Karpas-422 (cell line): ENCODE results near the gene VSTM2L. TPM values are rescaled to one million over a fixed set of nuclear protein-coding genes. Genes with fewer than 3 reads are reported as not detected.
A peak's percentile ranks its signal among the peaks of the same experiment; 100 is the strongest.

ENCODE experiments used
- DNase-seq: peaks from one replicate; pipeline ENCODE4 v3.0.0-alpha.2; 2015
- H2AFZ ChIP-seq: fragments of 200-600 bp; sonication (generic); 2 replicates; pipeline ENCODE4 v1.6.1; 2014; ENCODE audit warnings: antibody characterized with exemption, low read length, mixed read lengths
- H3K27ac ChIP-seq: fragments of 200-600 bp; sonication (generic); 2 replicates; pipeline ENCODE4 v1.5.1; 2014; ENCODE audit warnings: mild to moderate bottlenecking, low read length, moderate library complexity
- H3K27me3 ChIP-seq: fragments of 200-600 bp; sonication (generic); 2 replicates; pipeline ENCODE4 v1.6.1; 2014; ENCODE audit warnings: low read length, mixed read lengths
- H3K36me3 ChIP-seq: fragments of 200-600 bp; sonication (generic); 2 replicates; pipeline ENCODE4 v1.6.1; 2014; ENCODE audit warnings: low read length, mixed read lengths; ENCODE audit not compliant: insufficient read depth
- H3K4me1 ChIP-seq: fragments of 200-600 bp; sonication (generic); 2 replicates; pipeline ENCODE4 v1.6.1; 2014; ENCODE audit warnings: mild to moderate bottlenecking, low read length, mixed read lengths
- H3K4me2 ChIP-seq: fragments of 200-600 bp; sonication (generic); 2 replicates; pipeline ENCODE4 v1.6.1; 2014; ENCODE audit warnings: low read length, low read depth, mild to moderate bottlenecking; ENCODE audit not compliant: poor library complexity, severe bottlenecking
- H3K4me3 ChIP-seq: fragments of 200-600 bp; sonication (generic); 2 replicates; pipeline ENCODE4 v1.5.1; 2014; ENCODE audit warnings: mild to moderate bottlenecking, antibody characterized with exemption, low read length, mixed read lengths
- H3K79me2 ChIP-seq: fragments of 200-600 bp; sonication (generic); 2 replicates; pipeline ENCODE4 v1.6.1; 2014; ENCODE audit warnings: mild to moderate bottlenecking, low read length, mixed read lengths
- H3K9ac ChIP-seq: fragments of 200-600 bp; sonication (generic); 2 replicates; pipeline ENCODE4 v1.6.0; 2014; ENCODE audit warnings: low read length
- H3K9me2 ChIP-seq: fragments of 200-600 bp; sonication (generic), shearing (Covaris generic); replicated peaks from 2 replicates; pipeline ENCODE4 v1.6.0; 2014; ENCODE audit warnings: mild to moderate bottlenecking, low read length, moderate library complexity; ENCODE audit not compliant: insufficient read depth
- H3K9me3 ChIP-seq: fragments of 300-700, 200-600 bp; sonication (generic); 2 replicates; pipeline ENCODE4 v1.6.1; 2014; ENCODE audit warnings: low read length, mixed read lengths
- H4K20me1 ChIP-seq: fragments of 200-600 bp; sonication (generic); 2 replicates; pipeline ENCODE4 v1.6.1; 2014; ENCODE audit warnings: mild to moderate bottlenecking, antibody characterized with exemption, low read length, low read depth; ENCODE audit not compliant: insufficient read depth
- total RNA-seq: library from RNA; depleted of rRNA; stranded (reverse); fragments of >200 nt; shearing (Covaris generic); gene quantifications from 2 replicates; pipeline ENCODE4 v1.2.3, GENCODE V29; 2014; ENCODE audit warnings: low replicate concordance

The VSTM2L gene
- total RNA-seq, 1 experiment from 2014 or later, result not detected

DNA sequence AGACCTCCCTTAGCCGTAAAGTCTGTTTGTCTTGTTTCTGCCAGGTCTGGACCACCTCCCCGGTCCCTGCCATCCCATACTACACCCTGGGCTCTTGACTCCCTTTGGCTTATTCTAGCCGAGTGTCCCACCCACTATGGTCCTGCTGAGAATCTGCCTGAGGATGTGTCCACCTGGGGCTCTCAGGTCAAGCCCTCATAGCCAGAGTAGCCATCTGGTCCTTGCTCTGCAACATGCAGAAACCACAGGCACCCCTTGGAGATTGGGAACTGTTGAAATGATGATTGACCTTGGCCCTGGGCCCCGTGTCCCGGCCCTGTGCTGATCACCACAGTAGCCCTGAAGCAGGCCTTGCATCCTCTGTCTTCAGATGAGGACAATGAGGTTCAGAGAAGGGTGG is 44.0 kb downstream of the VSTM2L start:
- Histone ChIP-seq H3K4me1 (no peaks in the 10 kb centered on the region), H3K27me3 (no peaks in the 10 kb centered on the region), H2AFZ (no peak overlapping the region), H3K9me2 (no peaks in the 10 kb centered on the region), H3K4me2 (no peak overlapping the region), H3K36me3 (no peaks in the 10 kb centered on the region), H3K79me2 (no peaks in the 10 kb centered on the region), H4K20me1 (no peaks in the 10 kb centered on the region), H3K9me3 (no peaks in the 10 kb centered on the region), H3K4me3 (no peak overlapping the region), H3K27ac (no peak overlapping the region), H3K9ac (no peak overlapping the region)
- DNase-seq, result no peak

DNA sequence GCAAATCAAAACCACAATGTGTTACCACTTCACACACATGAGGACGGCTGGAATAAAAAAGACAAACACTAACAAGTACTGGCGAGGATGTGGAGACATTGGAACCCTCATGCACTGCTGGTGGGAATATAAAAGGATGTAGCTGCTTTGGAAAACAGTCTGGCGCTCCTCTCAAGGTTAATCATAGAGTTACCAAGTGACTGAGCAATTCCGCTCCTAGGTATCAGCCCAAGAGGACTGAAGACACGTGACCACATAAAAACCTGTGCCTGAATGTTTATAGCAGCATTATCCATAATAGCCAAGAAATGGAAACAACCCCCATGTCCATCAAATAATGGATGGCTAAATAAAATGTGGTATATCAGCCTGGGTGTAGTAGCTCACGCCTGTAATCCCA is 45.0 kb downstream of the VSTM2L start:
- H3K27me3 ChIP-seq, result no peaks in the 10 kb centered on the region
- no peaks in the 10 kb centered on the region for H3K9me2 ChIP-seq
- H3K4me2 ChIP-seq, result no peak overlapping the region
- H3K79me2 ChIP-seq, result no peaks in the 10 kb centered on the region
- H3K4me3 ChIP-seq, result no peak overlapping the region
- no peaks in the 10 kb centered on the region for H3K4me1 ChIP-seq
- no peak overlapping the region for H3K27ac ChIP-seq
- H2AFZ ChIP-seq, result no peak overlapping the region
- no peaks in the 10 kb centered on the region for H4K20me1 ChIP-seq
- no peaks in the 10 kb centered on the region for H3K9me3 ChIP-seq
- H3K9ac ChIP-seq, result no peak overlapping the region
- DNase-seq, result no peak
- no peaks in the 10 kb centered on the region for H3K36me3 ChIP-seq

DNA sequence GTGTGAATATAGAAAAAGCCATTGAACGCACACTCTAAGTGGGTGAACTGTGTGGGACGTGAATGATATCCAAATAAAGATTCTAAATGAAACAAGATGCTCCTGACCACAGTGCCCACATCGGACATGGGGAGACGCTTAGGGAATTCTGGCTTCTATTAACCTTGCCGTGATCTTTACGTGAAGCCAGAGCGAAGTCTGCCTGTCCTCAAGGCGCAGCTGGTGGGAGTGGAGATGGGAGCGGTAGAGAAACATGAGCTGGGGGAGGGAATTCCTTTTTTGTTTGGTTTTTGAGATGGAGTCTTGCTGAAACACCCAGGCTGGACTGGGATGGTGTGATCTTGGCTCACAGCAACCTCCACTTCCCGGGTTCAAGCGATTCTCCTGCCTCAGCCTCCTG is 46.0 kb downstream of the VSTM2L start:
- no peaks in the 10 kb centered on the region for H3K9me3 ChIP-seq
- H3K27ac ChIP-seq, result no peak overlapping the region
- H3K4me2 ChIP-seq, result no peak overlapping the region
- no peaks in the 10 kb centered on the region for H3K36me3 ChIP-seq
- DNase-seq, result no peak
- H3K27me3 ChIP-seq, result no peaks in the 10 kb centered on the region
- no peak overlapping the region for H3K9ac ChIP-seq
- no peaks in the 10 kb centered on the region for H3K4me1 ChIP-seq
- no peaks in the 10 kb centered on the region for H3K9me2 ChIP-seq
- no peak overlapping the region for H3K4me3 ChIP-seq
- no peaks in the 10 kb centered on the region for H3K79me2 ChIP-seq
- no peak overlapping the region for H2AFZ ChIP-seq
- no peaks in the 10 kb centered on the region for H4K20me1 ChIP-seq

DNA sequence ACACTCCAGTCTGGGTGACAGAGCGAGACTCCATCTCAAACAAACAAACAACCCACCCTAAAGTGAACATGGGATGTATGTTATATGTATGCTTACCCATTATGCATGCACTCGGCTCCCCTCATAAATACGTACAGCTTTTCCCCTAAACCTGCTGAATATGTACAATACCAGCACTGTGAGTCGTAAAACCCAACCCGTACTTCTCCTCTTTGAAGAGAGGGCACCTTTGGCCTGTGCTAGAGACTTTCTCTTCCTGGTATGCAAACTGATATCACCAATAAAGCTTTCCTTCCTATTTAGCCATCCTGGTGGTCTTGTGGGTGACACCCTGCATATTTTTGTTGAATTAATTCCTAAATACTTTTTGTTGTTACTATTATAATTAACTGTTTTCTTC is 51.3 kb downstream of the VSTM2L start:
- Histone ChIP-seq H3K4me1 (no peaks in the 10 kb centered on the region), H3K4me2 (no peak overlapping the region), H3K79me2 (no peaks in the 10 kb centered on the region), H3K9me3 (no peaks in the 10 kb centered on the region), H3K27me3 (no peaks in the 10 kb centered on the region), H4K20me1 (no peaks in the 10 kb centered on the region), H3K9me2 (no peaks in the 10 kb centered on the region), H3K9ac (no peak overlapping the region), H2AFZ (no peak overlapping the region), H3K4me3 (no peak overlapping the region), H3K27ac (no peak overlapping the region), H3K36me3 (no peaks in the 10 kb centered on the region)
- no peak for DNase-seq

DNA sequence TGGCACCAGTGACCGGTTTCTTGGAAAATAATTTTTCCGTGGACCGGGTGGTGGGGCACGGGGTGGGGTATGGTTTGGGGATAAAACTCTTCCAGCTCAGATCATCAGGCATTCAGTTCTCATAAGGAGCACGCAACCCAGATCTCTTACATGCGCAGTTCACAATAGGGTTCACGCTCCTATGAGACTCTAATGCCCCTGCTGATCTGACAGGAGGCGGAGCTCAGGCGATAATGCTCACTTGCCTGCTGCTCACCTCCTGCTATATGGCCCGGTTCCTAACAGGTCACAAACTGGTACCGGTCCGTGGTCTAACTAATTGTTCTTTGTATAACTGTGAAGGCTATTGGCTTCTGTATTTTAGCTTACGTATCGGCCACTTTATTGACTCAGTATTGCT is 51.7 kb downstream of the VSTM2L start:
- no peaks in the 10 kb centered on the region for H3K4me1 ChIP-seq
- DNase-seq, result no peak
- H3K79me2 ChIP-seq, result no peaks in the 10 kb centered on the region
- no peak overlapping the region for H3K9ac ChIP-seq
- H3K36me3 ChIP-seq, result no peaks in the 10 kb centered on the region
- H3K4me3 ChIP-seq, result no peak overlapping the region
- no peaks in the 10 kb centered on the region for H4K20me1 ChIP-seq
- no peaks in the 10 kb centered on the region for H3K27me3 ChIP-seq
- H3K4me2 ChIP-seq, result no peak overlapping the region
- no peaks in the 10 kb centered on the region for H3K9me3 ChIP-seq
- H3K27ac ChIP-seq, result no peak overlapping the region
- H3K9me2 ChIP-seq, result no peaks in the 10 kb centered on the region
- H2AFZ ChIP-seq, result no peak overlapping the region

DNA sequence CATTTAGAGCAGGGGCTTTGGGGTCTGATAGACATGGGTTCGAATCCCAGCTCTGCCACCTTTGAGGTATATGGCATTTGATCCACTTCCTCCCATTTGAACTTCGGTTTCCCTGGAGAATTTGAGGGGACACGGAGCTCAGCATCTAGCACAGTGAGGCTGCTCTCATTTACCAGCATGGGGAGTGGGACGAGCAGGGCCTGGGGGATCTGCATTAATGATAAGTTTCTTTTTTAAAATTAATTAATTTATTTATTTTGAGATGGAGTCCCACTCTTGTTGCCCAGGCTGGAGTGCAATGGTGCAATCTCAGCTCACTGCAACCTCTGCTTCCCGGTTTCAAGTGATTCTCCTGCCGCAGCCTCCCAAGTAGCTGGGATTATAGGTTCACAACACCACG is 52.6 kb downstream of the VSTM2L start:
- no peaks in the 10 kb centered on the region for H3K79me2 ChIP-seq
- no peak overlapping the region for H3K4me3 ChIP-seq
- H3K27ac ChIP-seq, result no peak overlapping the region
- no peaks in the 10 kb centered on the region for H3K9me3 ChIP-seq
- no peak overlapping the region for H3K4me2 ChIP-seq
- no peaks in the 10 kb centered on the region for H3K9me2 ChIP-seq
- H2AFZ ChIP-seq, result no peak overlapping the region
- H3K4me1 ChIP-seq, result no peaks in the 10 kb centered on the region
- H3K36me3 ChIP-seq, result no peaks in the 10 kb centered on the region
- H4K20me1 ChIP-seq, result no peaks in the 10 kb centered on the region
- no peaks in the 10 kb centered on the region for H3K27me3 ChIP-seq
- no peak for DNase-seq
- no peak overlapping the region for H3K9ac ChIP-seq

DNA sequence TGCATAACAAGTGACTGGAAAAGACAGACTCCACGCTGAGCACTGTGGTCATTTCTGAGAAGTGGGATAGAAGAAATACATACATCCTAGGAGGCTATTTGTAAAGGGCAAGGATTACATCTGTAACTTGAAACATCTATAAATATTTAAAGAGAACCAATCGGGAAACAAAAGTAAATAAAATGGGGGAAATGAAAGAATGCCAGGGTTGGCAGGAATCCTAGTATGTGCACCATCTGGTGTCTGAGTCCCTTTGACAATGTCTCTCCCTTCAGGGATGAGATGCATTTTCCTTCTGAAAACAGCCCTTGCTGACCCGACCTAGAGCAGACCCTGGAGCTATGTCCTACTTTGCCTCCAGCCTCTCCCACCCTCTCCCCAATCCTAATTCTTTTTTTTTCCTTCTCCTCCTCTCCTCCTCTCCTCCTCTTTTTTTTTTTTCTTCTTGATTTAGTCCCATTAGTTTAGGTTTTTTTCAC is 53.2 kb downstream of the VSTM2L start:
- Histone ChIP-seq H3K36me3 (no peaks in the 10 kb centered on the region), H3K9ac (no peak overlapping the region), H3K9me2 (no peaks in the 10 kb centered on the region), H3K27ac (no peak overlapping the region), H4K20me1 (no peaks in the 10 kb centered on the region), H3K4me2 (no peak overlapping the region), H3K4me1 (no peaks in the 10 kb centered on the region), H3K9me3 (no peaks in the 10 kb centered on the region), H2AFZ (no peak overlapping the region), H3K79me2 (no peaks in the 10 kb centered on the region), H3K27me3 (no peaks in the 10 kb centered on the region), H3K4me3 (no peak overlapping the region)
- DNase-seq, result peak; percentile 29

DNA sequence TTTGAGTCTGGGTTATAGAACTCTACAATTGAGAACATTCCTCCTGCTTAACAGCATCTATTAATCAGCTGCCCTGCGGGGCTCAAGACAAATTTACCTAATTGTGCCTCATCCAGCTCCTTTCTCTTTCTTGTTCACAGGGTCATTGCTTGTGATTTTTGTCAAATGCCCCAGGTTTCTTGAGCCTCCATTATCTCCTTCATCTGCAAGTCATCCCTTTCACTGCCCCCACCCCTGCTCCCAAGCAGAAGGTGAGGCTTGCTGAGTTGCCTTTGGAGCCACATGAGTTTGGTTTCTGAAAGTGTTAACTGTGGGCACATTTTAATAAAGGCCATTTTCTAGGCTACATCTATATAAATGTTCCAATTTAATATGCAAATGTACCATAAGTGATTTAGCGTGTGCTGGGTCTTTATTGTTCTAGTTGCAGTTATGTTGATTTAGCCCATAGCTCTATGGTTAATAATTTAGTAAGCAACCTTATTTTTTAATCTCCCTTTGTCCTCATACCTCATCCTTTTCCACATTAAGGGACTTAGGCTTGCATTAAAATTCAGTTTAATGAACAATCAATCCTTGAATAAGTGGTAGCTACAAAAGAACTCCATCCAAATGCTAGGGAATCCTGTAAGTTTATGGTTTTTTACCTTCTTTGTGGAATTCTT is 56.1 kb downstream of the VSTM2L start:
- no peaks in the 10 kb centered on the region for H3K79me2 ChIP-seq
- no peaks in the 10 kb centered on the region for H3K9me2 ChIP-seq
- peak; percentile 33 for DNase-seq
- H3K4me3 ChIP-seq, result no peak overlapping the region
- no peak overlapping the region for H2AFZ ChIP-seq
- no peaks in the 10 kb centered on the region for H3K4me1 ChIP-seq
- no peaks in the 10 kb centered on the region for H3K27me3 ChIP-seq
- H3K27ac ChIP-seq, result no peak overlapping the region
- no peak overlapping the region for H3K4me2 ChIP-seq
- no peak overlapping the region for H3K9ac ChIP-seq
- H4K20me1 ChIP-seq, result no peaks in the 10 kb centered on the region
- no peaks in the 10 kb centered on the region for H3K9me3 ChIP-seq
- no peaks in the 10 kb centered on the region for H3K36me3 ChIP-seq
